Epithelial cell of esophagus (primary cell): Measurements from ENCODE around the gene CRYGB.
"Not testable (repeated sequence)": the region's sequence is repeated elsewhere in the genome, so short reads cannot be mapped to it uniquely, and the experiment has no call there.

Source experiments
- DNase-seq: peaks from one replicate; pipeline ENCODE4 v3.0.0; 2010; ENCODE audit warnings: low read depth
- H3K4me3 ChIP-seq: 2 replicates; pipeline ENCODE4 v1.5.1; 2011; ENCODE audit warnings: mild to moderate bottlenecking, low read length, control low read depth
- TF ChIP-seq, protein P1 (sequence below): IDR thresholded peaks from 2 replicates; pipeline ENCODE4 v1.5.1; 2011; ENCODE audit warnings: low read depth, mild to moderate bottlenecking, low read length, control low read depth, inconsistent platforms; ENCODE audit not compliant: insufficient read depth; ENCODE audit errors: missing control alignments

CRYGB gene

DNA sequence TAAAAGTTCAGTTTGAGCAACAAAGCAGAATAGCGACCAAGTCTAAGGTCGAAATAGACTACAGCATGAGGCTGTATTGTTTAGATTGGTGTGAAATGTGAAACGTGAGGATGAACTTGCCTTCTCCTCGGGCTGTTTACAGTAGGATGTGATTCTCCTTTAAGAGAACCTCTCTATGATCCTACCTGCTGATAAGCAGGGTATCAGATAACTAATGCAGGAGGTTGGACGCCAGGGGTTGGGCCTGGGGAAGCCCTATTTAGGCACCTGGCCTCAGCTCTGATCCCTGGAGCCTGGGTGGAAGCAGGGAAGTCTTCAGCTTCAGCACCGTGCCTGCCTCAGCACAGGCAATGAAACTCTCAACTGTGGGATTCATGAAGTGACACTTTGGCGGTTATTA, 33.0 kb downstream of the CRYGB start:
- DNase-seq: no peak
- TF ChIP-seq, protein P1, sequence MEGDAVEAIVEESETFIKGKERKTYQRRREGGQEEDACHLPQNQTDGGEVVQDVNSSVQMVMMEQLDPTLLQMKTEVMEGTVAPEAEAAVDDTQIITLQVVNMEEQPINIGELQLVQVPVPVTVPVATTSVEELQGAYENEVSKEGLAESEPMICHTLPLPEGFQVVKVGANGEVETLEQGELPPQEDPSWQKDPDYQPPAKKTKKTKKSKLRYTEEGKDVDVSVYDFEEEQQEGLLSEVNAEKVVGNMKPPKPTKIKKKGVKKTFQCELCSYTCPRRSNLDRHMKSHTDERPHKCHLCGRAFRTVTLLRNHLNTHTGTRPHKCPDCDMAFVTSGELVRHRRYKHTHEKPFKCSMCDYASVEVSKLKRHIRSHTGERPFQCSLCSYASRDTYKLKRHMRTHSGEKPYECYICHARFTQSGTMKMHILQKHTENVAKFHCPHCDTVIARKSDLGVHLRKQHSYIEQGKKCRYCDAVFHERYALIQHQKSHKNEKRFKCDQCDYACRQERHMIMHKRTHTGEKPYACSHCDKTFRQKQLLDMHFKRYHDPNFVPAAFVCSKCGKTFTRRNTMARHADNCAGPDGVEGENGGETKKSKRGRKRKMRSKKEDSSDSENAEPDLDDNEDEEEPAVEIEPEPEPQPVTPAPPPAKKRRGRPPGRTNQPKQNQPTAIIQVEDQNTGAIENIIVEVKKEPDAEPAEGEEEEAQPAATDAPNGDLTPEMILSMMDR: no peak
- H3K4me3 ChIP-seq: no peak overlapping the region

DNA sequence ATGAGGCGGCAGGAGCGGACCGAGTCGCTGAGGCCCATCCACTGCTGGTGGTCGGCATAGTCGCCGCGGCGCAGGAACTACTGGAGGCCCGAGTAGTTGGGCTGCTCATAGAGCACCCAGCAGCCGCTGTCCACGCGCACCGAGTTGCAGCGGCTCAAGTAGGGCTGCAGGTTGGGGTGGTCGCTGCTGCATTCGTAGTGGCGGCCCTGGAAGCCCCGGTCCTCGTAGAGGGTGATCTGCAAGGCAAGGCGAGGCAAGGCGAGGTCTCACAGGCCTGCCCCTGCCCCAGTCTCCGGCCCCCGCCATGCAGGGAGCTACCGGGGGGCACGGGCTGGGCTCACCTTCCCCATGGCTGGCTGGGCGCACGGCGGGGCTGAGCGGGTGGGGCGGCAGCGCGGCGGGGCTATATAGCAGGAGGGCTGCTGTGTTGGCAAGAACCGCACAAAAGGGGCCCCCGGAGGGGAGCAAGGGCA, 33.6 kb downstream of the CRYGB start:
- not testable (repeated sequence) for DNase-seq, H3K4me3 ChIP-seq

DNA sequence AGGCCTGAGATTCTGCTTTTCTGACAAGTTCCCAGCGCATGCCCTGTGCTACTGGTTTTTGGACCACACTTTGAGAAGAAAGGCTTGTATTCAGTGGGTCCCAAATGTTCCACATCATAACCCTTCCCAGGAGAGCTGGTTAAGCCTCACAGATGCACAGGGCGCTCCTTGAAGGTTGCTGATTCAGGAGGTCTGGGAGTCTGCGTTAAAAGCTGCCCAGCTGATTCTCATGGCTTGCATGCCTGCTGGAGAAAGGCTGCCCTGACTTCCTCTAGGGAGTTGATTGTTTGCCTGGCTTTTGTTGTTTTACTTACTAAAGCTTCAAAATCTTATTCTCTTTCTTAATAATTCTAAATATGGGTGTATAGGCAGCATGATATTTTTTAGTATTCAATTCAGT, 42.3 kb downstream of the CRYGB start:
- TF ChIP-seq, protein P1: no peak
- H3K4me3 ChIP-seq: no peak overlapping the region
- no peak for DNase-seq

DNA sequence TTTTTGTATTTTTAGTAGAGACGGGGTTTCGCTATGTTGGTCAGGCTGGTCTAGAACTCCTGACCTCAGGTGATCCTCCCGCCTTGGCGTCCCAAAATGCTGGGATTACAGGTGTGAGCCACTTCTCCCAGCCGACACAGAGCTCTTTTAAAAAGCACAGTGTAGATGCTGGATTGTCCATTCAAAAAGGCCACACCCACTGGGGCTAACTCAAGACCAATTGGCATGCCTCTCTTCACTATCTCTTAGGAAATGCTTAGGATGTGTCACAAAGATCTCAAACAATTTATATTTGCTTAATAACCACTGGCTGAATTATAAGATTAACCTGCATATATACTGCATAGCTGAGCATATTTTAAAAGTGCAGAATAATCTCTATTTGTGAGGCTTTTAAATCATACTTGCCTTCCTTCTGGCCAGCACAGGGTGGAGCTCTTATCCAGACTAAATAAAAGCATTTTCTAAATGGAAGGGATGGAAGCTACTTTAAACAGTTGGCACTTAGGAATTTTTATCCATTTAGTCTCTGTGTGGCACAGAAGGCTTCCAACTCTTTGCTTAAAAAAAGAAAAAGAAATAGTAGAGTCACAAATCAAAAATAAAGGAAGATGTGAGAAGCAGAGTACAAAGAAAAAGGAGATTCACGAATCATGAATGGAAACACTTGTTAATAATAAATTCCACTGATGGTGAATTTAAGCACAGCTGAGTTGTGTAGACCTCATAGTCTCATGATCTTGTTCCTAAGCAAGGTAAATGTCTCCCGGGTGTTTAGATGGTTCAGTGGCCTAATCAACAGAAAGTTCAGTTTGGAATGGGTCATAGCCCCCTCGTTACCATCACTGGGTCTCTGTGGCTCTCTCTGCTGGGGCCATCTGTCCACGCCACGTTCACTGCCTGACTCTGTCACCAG, 44.0 kb downstream of the CRYGB start:
- DNase-seq: peak; percentile 40
- TF ChIP-seq, protein P1: peak; percentile 39
- no peak overlapping the region for H3K4me3 ChIP-seq

DNA sequence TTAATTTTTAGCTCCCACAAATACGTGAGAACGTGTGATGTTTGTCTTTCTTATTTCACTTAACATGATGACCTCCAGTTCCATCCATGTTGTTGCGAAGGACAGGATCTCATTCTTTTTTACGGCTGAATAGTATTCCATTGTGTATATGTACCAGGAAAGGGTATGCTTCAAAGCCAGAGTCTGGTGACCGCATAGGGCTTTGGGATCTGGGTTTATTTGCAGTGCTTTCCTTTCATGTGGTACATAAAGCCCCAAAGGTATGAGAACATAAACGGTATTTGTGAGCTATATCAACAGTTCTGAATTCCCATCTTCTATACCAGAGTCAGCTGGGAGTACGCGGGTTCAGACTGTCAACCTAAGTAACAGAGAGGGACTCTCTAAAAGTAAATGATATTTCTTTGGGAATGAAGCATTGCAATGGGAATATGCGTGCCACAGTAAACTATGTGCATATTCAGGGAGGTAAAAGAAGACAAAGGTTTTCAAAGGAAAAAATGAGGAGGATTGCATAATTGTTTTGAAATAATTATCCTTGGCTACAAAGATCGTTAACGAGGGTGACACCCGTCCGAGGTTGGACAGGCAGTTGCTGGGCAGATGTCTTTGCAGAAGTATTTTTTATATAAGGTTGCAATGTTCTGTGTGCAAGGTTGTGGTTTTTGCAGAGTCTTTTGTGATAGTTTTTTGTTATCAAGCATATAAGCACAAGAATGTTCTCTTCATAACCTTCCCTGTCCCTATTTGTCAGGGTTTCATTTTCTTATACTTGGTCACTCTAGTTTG, 46.1 kb downstream of the CRYGB start:
- no peak overlapping the region for H3K4me3 ChIP-seq
- TF ChIP-seq, protein P1: no peak
- no peak for DNase-seq

DNA sequence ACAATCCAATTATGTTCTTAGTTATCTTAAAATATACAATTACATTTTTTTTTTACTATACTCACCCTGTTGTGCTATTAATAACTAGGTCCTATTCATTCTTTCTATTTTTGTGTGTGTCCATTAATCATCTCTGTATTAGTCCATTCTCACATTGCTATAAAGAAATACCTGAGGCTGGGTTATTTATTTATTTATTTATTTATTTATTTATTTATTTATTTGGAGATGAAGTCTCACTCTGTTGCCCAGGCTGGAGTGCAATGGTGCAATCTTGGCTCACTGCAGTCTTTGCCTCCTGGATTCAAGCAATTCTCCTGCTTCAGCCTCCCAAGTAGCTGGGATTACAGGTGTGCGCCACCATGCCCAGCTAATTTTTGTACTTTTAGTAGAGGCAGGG, 47.3 kb downstream of the CRYGB start:
- H3K4me3 ChIP-seq, DNase-seq: not testable (repeated sequence)

DNA sequence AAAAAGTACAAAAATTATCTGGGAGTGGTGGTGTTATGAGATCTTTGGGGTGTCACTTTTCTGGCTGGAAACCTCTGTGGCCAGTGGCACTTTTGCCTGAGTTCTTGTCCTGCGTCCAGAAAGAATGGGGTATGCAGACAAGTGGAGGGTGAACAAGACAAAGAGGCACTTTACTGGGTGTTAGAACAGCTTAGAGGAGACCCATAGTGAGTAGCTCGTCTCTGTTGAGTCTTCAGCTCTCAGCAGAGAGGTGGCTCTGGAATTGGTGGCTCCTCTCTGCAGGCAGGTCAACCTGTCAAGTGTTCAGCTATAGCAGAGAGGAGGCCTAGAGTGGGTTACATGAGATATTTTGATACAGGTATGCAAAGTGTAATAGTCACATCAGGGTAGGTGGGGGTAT, 47.7 kb downstream of the CRYGB start:
- no peak overlapping the region for H3K4me3 ChIP-seq
- TF ChIP-seq, protein P1: no peak
- no peak for DNase-seq
